GM21423 (cell line): Measurements from ENCODE around the gene NASP.

ENCODE experiments used
- ATAC-seq: cut with Tn5 transposase; IDR thresholded peaks from one replicate; pipeline ENCODE4 v1.9.1; 2021; ENCODE audit warnings: mild to moderate bottlenecking, moderate library complexity; ENCODE audit not compliant: unreplicated experiment

Gene NASP

DNA sequence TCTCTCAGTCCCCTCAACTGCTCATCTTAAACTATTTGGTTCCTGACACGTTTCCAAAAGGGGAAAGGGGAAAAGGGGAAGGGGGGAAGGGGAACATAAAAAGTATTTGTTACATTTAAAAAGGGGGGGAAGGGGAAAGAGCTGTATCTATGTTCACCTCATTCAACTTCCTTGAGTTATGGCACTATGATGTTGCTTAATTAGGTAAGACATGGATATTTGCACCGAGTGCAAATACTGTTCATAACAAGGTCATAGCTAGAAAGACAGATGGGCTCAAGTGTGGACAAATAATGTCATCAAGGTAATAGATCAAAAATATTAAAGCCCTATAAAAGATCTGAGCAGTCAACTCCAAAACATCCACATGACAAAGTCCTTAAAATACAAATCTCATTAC is 76.5 kb downstream of the NASP start:
- no peak for ATAC-seq

DNA sequence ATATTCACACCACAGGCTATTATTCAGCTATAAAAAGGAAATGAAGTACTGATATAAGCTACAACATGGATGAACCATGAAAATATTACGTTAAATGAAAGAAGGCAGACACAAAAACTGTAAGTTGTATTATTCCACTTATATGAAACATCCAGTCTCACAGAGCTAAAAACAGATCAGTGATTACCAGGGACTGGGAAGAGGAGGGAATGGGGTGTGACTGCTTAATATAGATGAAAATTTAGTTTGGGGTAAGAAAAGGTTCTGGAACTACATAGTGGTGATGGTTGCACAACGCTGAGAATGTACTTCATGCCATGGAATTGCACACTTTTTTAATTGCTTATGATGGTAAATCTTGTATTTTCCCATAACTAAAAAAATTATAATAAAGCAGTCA is 83.0 kb downstream of the NASP start:
- no peak for ATAC-seq

DNA sequence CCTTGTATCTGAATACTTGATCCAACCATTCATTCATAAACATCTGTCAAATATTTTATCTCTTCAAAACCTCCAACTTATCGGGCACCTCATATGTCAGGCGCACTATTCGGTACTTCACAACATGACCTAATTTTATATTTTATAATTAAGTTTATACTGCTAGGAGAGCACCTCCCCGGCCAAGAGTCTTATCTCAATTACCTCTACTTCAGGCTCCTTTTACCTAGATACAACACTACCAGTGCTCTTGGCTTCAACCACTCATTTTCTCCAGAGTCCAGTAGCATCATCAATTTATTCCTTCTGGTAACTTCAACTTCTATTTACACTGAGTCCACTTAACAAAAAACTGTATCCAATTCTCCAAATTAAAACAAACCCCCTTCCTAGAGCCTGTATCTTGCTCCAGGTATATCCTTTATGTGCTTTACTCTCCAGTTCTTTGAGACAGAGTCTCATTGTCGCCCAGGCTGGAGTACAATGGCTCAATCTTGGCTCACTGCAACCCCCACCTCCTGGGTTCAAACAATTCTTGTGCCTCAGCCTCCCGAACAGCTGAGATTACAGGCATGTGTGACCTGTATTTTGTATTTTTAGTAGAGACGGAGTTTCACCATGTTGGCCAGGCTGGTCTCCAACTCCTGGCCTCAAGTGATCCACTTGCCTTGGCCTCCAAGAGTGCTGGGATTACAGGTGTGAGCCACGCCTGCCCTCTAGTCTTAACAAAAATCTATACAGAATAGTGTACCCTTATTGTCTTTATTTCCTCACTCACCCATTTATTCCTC is 83.7 kb downstream of the NASP start:
- no peak for ATAC-seq
